HCEC 1CT (cell line): Measurements from ENCODE around the gene MAP2K7.
"Not testable (repeated sequence)": the region's sequence is repeated elsewhere in the genome, so short reads cannot be mapped to it uniquely, and the experiment has no call there.

Experiments
- DNase-seq: peaks from one replicate; pipeline ENCODE4 v3.0.0-alpha.2; 2017

MAP2K7 gene

GRCh38 chr19:7908742-7909461 lies 5.2 kb downstream of the MAP2K7 start:
- DNase-seq, result no peak

- no peak for DNase-seq
These were observed 5.9 kb downstream of the MAP2K7 start for GRCh38 chr19:7909471-7910067.

DNA sequence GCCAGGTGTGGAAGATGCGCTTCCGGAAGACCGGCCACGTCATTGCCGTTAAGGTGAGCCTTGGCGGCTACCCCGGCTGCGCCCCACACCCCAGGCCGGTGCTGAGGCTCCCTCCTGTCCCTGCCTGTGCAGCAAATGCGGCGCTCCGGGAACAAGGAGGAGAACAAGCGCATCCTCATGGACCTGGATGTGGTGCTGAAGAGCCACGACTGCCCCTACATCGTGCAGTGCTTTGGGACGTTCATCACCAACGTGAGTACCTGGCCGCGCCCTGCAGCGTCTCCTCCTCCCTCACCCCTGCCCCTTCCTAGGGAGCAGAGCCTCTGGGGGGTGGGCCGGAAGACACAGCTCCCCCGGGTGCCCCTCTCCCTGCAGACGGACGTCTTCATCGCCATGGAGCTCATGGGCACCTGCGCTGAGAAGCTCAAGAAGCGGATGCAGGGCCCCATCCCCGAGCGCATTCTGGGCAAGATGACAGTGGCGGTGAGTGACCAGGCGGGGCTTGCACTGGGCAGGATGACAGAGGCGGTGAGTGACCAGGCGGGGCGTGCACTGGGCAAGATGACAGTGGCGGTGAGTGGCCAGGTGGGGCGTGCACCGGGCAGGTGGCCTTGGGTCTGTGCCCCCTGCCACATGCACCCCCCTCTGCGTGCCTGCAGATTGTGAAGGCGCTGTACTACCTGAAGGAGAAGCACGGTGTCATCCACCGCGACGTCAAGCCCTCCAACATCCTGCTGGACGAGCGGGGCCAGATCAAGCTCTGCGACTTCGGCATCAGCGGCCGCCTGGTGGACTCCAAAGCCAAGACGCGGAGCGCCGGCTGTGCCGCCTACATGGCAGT lies 6.9 kb downstream of the MAP2K7 start:
- no peak for DNase-seq

DNA sequence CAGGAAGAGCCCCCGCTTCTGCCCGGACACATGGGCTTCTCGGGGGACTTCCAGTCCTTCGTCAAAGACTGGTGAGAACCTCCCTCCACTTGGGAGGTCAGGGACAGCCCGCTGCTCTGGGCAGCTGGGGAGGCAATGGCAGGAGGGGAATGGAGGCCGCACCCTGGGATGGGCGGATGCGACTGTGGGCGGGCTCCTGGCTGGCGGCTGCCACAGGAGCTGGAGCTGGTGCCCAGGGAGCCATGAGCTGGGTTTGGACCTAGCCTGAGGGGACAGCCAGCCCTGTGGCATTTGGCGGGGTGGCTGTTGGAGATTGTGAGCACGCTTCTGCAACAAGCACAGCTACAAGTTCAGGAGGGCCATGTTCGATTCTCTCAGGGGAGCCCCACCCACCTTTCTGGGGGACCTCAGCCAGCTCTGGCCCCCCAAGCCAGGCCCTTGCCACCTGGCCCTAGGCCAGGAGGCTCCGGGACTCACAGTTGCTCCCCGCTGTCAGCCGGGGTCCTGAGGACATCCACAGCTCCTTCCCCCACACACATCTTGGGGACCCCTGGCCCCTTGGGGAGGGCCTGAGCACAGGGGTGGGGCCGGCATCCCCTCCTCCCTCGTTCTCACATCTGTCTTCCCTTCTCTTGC lies 7.9 kb downstream of the MAP2K7 start:
- DNase-seq, result no peak

GRCh38 chr19:7912144-7912696 lies 8.5 kb downstream of the MAP2K7 start:
- no peak for DNase-seq

DNA sequence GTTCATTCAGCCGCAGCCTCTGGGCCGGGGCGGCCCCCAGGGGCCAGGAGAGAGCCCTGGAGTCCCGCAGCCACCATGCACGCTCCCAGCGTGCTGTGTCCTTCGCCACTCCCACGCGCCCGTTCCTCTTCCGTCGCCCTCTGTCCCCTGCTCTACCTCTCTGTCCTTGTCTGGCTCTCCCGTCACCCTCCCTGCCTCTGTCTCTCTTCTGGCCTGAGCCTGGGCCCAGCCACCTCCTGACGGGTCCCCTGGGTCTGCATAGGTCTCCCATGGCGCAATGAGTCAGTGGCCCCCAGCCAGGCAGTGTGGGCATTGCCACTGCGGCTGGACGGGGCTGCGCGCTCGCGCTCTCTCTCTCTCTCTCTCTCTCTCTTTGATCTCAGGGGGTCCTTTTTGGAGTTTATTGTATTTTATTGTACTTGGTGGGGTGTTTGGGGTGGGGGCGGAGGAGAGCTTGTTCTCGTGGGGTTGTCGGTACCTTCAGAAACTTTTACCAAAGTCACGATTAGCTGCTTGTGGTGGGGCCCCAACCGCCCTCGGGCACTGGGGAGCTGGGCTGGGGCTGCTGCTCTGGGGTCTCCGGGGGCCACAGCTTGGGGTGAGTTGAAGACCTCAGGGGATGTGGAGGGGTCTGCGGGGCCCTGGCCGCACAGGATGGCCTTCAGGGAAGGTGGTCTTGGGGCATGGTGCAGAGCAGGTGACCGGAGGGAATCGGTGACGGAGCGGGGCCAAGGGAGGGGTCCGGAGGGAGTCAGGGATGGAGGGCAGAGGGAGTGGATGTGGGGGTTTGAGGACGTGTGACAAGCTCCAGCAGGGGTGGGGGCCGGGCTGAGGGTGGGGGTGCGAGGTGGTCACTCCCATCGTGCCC lies 9.3 kb downstream of the MAP2K7 start:
- no peak for DNase-seq

- no peak for DNase-seq
These were observed 10.0 kb downstream of the MAP2K7 start for GRCh38 chr19:7913652-7914051.

DNA sequence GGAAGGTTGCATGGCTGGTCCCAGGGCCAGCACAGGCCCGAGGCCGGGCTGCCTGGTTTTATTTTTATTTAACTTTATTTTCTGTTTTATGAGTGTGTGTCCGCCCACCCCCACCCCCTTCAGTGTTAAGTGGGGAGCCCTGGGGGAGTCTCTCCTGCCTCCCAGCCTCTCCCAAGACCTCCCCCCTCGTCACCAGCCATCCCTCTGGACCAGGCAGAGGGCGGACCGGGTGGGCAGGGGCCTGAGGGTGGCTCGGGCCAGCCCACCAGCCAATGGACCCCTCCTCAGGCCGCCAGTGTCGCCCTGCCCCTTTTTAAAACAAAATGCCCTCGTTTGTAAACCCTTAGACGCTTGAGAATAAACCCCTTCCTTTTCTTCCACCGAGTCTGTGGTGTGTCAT lies 10.4 kb downstream of the MAP2K7 start:
- DNase-seq, result no peak

- DNase-seq, result no peak
These were observed 10.9 kb downstream of the MAP2K7 start, which contains the start of gene TGFBR3L for GRCh38 chr19:7914598-7915045. Gene TGFBR3L, plus strand, starts transcription at chr19:7914830.

DNA sequence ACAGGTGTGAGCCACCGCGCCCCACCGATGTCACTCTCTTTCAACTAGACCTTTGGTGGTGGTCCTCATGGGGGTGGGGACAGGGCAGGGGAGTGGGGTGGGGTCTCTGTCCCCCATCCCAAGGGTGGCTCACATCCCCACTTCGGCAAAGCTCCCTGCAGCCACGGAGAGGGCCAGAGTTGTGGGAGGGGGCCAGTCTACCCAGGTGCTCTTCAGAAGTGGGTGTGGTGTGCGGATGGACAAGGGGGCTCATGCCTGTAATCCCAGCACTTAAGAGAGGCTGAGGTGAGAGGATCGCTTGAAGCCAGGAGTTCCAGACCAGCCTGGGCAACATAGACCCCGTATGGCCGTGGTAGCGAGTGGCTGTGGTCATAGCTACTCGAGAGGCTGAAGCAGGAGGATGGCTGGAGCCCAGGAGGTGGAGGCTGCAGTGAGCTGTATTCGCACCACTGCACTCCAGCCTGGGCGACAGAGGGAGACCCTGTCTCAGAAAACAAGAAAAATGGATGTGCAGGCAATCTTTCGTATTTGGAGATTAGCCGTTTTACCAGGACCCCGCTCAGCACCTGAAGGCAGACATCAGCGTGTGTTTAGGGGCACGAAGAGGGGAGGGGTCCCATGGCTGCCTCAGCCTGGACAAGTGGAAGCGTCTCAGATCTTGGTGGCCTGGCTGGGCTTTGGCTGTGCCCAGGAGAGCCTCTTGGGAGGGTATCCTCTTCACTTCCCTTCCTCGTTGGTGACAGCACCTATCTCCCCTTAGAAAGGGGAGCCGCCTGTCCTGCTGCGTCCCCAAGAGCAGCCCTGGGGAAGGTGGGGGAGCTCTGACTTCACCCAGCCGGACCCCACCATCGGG lies 11.8 kb downstream of the MAP2K7 start:
- DNase-seq, result no peak

DNA sequence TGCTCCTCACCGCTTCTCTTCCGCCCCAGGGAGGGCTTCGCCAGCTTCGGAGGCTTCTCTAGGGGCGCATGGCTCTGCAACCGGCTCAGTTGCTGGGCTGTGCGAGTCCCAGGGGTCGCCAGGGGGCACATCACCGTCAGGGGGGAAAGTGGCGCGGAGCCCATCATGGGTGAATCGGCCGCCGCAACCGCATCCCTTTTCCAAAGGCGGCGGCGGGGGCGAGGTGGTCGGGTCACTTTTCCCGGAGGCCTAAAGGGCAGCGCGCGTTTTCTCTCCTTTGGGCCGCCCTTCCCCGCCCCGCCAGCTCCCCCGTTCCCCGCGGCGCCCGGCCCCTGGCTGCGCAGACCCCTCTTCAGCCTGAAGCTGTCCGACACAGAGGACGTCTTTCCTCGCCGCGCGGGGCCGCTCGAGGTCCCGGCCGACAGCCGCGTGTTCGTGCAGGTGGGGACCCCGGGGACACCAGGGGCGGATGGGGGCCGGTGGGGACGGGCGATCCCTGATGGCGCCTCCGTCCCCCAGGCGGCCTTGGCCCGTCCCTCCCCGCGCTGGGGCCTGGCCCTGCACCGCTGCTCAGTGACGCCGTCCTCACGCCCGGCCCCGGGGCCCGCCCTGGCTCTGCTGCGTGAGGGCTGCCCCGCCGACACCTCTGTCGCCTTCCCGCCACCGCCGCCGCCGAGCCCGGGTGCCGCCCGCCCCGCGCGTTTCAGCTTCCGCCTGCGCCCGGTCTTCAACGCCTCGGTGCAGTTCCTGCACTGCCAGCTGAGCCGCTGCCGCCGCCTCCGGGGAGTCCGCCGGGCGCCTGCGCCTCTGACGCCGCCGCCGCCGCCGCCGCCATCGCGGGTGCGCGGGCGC lies 12.7 kb downstream of the MAP2K7 start:
- peak; percentile 36 for DNase-seq

GRCh38 chr19:7916955-7917266 lies 13.2 kb downstream of the MAP2K7 start:
- DNase-seq, result no peak

GRCh38 chr19:7917267-7918061 lies 13.8 kb downstream of the MAP2K7 start:
- DNase-seq, result peak; percentile 46

DNA sequence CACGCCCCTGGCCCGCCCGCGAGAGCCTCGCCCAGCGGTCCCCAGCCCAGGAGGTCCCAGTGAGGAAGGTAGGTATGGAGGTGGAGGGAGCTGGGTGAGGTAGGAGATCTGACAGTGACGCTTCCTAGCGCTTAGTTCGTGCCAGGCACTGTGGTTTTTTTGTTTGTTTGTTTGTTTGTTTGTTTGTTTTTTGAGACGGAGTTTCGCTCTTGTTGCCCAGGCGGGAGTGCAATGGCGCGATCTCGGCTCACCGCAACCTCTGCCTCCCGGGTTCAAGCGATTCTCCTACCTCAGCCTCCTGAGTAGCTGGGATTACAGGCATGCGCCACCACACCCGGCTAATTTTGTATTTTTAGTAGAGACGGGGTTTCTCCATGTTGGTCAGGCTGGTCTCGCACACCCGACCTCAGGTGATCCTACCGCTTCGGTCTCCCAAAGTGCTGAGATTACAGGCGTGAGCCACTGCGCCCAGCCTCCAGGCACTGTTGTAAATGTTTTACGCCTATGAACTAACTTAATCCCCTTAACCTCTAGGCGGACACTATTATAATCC lies 14.5 kb downstream of the MAP2K7 start:
- DNase-seq, result not testable (repeated sequence)

DNA sequence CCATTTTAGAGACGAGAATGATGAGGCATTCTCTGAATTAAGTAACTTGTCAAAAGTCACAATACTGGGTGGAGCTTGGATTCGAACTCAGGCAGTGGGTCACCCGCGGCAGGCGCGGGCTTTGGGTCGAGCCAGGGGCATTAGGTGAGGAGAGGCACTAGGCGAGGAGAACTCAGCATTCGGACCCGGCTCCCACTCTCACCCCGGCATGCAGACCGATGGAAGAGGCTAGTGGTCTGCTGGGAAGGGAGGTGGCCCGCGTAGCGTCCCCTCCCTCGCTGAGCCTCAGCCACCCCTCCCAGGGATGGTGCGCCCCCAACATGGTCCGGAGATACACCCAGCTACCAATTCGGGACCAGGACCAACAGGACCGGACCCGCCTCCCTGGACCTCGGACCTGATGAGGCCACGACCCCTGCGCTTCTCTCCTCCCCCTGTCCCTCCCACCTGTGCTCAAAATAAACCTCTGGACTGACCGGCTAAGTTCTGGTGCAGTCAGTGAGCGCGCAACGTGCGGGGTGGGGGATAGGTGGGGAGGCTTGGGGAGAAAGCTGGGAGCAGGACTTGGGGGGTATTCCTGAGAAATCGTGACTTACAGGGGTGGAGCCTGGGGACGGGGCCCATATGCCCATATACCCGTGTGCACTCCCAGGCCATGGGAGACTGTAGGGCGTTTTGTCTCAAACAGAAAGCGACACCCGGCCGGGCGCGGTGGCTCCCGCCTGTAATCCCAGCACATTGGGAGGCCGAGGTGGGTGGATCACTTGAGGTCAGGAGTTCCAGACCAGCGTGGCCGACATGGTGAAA lies 15.1 kb downstream of the MAP2K7 start:
- no peak for DNase-seq

DNA sequence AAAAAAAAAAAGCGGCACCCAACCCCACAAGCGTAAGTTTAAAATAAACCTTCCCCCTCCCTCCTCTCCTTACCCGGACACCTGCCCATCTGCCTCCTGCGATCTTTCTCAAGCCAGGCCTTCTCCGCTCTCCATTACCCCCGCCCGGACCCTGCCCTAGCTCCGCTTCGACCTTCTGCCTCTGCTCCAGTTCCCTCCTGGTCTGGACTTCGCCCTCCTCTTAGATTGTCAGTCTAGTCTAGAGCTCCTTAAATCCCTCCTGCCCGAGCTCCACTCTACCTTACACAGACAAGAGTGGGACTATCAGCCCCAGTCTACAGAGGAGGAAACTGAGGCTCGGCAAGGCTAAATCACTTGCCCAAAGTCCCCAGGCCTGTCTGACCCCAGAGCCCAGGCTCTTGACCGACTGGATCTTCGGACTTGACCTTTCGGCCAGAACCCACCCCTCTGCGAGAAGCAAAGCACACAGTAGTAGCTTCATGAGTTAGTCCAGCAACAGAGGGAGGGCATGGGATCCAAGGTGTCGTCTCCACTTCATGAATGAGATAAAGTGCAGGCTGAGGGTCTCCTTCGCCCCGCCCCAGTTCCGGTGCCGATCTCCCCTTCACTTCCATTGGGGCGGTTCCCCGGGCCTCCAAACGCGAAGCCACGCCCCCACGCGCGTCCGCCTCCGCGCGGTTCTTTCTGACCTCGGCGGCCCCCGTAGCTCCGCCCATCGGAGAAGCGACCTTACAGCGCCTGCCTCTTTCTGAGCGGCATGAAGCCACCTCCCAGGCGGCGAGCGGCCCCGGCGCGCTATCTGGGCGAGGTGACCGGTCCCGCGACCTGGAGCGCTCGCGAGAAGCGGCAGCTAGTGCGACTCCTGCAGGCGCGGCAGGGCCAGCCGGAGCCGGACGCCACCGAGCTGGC lies 16.2 kb downstream of the MAP2K7 start, which contains the start of gene SNAPC2:
Gene SNAPC2 (plus strand): TSS at position 729 of the 909 bp plus-strand sequence. CDS start 29 bp downstream, at position 758.
- peak; percentile 91 for DNase-seq
